HFFc6 (cell line): ENCODE data around the gene TYK2. TPM values are rescaled to one million over a fixed set of nuclear protein-coding genes. Genes with fewer than 3 reads are reported as not detected.
"Not testable (repeated sequence)": the region's sequence is repeated elsewhere in the genome, so short reads cannot be mapped to it uniquely, and the experiment has no call there.

Experiments
- DNase-seq: peaks from one replicate; pipeline ENCODE4 v3.0.0-alpha.2; 2018
- H3K27ac Mint-ChIP-seq: 2 replicates; pipeline ENCODE4 v1.8.0; 2020; ENCODE audit warnings: mild to moderate bottlenecking, mixed read lengths
- H3K27me3 Mint-ChIP-seq: 2 replicates; pipeline ENCODE4 v1.8.0; 2021; ENCODE audit warnings: mild to moderate bottlenecking, moderate library complexity, mixed read lengths; ENCODE audit not compliant: insufficient read depth
- H3K36me3 Mint-ChIP-seq: 2 replicates; pipeline ENCODE4 v1.8.0; 2021; ENCODE audit warnings: low read depth, mixed read lengths
- H3K4me1 Mint-ChIP-seq: 2 replicates; pipeline ENCODE4 v1.8.0; 2020; ENCODE audit warnings: low read depth, mixed read lengths
- H3K4me3 Mint-ChIP-seq: 2 replicates; pipeline ENCODE4 v1.8.0; 2020; ENCODE audit warnings: mild to moderate bottlenecking, moderate library complexity, mixed read lengths
- H3K9me3 Mint-ChIP-seq: 2 replicates; pipeline ENCODE4 v1.8.0; 2020; ENCODE audit warnings: mild to moderate bottlenecking, mixed read lengths
- CTCF ChIP-seq: fragments of 200-600 bp; sonication (generic); IDR thresholded peaks from 2 replicates; pipeline ENCODE4 v1.5.0; 2021; ENCODE audit warnings: antibody characterized with exemption, mild to moderate bottlenecking
- total RNA-seq, 6 experiments: library from RNA; stranded (reverse); fragmentation: NEBNext Ultra II Directional; extraction: Animal tissue kit (Norgen Biotek cat#: 25700); gene quantifications; 2 replicates in 1 of 6; 3 replicates in 5 of 6; pipeline ENCODE4 v1.2.3, GENCODE V29; 2021

TYK2 gene
- total RNA-seq, 6 experiments from 2014 or later = 67.9 to 82.3 (median 78.5) TPM

DNA sequence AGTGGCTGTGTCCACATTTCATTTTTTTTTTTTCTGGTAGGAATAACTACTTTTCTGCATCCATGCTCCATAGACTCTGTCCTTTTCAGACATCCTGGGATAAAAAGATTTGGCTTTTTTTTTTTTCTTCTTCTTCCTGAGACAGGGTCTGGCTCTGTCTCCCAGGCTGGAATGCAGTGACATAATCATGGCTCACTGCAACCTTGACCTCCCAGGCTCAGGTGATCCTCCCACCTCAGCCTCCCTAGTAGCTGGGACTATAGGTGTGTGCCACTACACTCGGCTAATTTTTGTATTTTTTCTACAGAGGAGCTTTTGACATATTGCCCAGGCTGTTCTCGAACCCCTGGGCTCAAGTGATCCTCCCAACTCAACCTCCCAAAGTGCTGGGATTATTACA lies 36.9 kb downstream of the TYK2 start:
- no peak overlapping the region for H3K4me3 Mint-ChIP-seq

GRCh38 chr19:10339977-10340376 lies 40.4 kb downstream of the TYK2 start:
- TF ChIP-seq CTCF = no peak
- H3K4me1 Mint-ChIP-seq = peaks cover 19% of the 10 kb centered on the region
- peaks cover 9% of the 10 kb centered on the region for H3K27me3 Mint-ChIP-seq
- H3K36me3 Mint-ChIP-seq = no peaks in the 10 kb centered on the region
- DNase-seq = no peak
- H3K9me3 Mint-ChIP-seq = no peaks in the 10 kb centered on the region
- no peak overlapping the region for H3K4me3 Mint-ChIP-seq
- H3K27ac Mint-ChIP-seq = no peak overlapping the region

More for the DNA sequence above, 36.9 kb downstream of the TYK2 start:
- no peak for TF ChIP-seq CTCF
- H3K27me3 Mint-ChIP-seq = peaks cover 9% of the 10 kb centered on the region
- no peaks in the 10 kb centered on the region for H3K9me3 Mint-ChIP-seq
- H3K4me1 Mint-ChIP-seq = peaks cover 27% of the 10 kb centered on the region
- no peaks in the 10 kb centered on the region for H3K36me3 Mint-ChIP-seq
- H3K27ac Mint-ChIP-seq = no peak overlapping the region
- no peak for DNase-seq

- H3K4me3 Mint-ChIP-seq = no peak within 1 kb of the TSS
Observed at GRCh38 chr19:10339380-10339960, 40.9 kb downstream of the TYK2 start, which contains the start of gene ICAM3. TSS of gene ICAM3 (minus strand) at chr19:10339624. CDS start at chr19:10339614, 10 bp downstream.

DNA sequence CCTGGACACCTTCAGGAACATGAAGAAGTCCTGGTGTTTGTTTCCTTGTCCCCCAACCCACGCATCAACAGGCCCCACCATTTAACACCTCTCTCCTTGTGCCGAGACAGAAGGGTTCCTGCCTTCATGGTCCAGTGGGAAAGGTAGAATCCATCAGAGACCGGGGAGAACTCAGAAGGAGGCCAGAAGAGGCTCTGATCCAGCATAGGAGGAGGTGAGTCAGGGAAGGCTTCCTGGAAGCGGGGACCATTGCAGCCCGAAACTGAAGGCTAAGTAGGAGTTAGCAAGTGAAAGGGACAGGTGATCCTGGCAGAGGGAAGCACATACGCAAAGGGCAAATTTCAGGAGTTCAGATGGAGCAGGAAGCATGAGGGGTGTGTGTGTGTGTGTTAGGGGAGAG lies 41.4 kb downstream of the TYK2 start:
- no peak for TF ChIP-seq CTCF
- Mint-ChIP-seq H3K27ac (no peak overlapping the region), H3K27me3 (peaks cover 9% of the 10 kb centered on the region), H3K36me3 (no peaks in the 10 kb centered on the region), H3K4me1 (peaks cover 14% of the 10 kb centered on the region), H3K4me3 (no peak overlapping the region), H3K9me3 (no peaks in the 10 kb centered on the region)
- no peak for DNase-seq

More at GRCh38 chr19:10339380-10339960, 40.9 kb downstream of the TYK2 start, which contains the start of gene ICAM3:
- Mint-ChIP-seq H3K27ac (no peak within 1 kb of the TSS), H3K27me3 (peaks cover 9% of the 10 kb centered on the region), H3K4me1 (peaks cover 14% of the 10 kb centered on the region), H3K9me3 (no peaks in the 10 kb centered on the region), H3K36me3 (no peaks in the 10 kb centered on the region)
- TF ChIP-seq CTCF = no peak
- no peak for DNase-seq

GRCh38 chr19:10336725-10337124 lies 43.6 kb downstream of the TYK2 start:
- H3K27ac Mint-ChIP-seq, H3K9me3 Mint-ChIP-seq, H3K36me3 Mint-ChIP-seq, DNase-seq, H3K4me3 Mint-ChIP-seq, H3K27me3 Mint-ChIP-seq: not testable (repeated sequence)
- H3K4me1 Mint-ChIP-seq = peaks cover 17% of the 10 kb centered on the region

GRCh38 chr19:10335352-10335985 lies 44.9 kb downstream of the TYK2 start:
- Mint-ChIP-seq H3K4me3 (no peak overlapping the region), H3K9me3 (no peaks in the 10 kb centered on the region), H3K27me3 (peaks cover 6% of the 10 kb centered on the region), H3K27ac (peak overlapping the region; percentile 97; the same call in 1 of the 2 replicates), H3K36me3 (peaks cover 9% of the 10 kb centered on the region; the same call in 1 of the 2 replicates), H3K4me1 (peaks cover 17% of the 10 kb centered on the region)
- no peak for DNase-seq
- TF ChIP-seq CTCF = no peak
